SK-N-MC (cell line): ENCODE measurements around the gene AKT3.

Experiments
- EZH2 ChIP-seq: fragments of 200-600 bp; sonication (generic); IDR thresholded peaks from one replicate; pipeline ENCODE4 v1.6.1; 2017; ENCODE audit warnings: antibody characterized with exemption
- FOXP2 ChIP-seq: optimal IDR thresholded peaks from 2 replicates; pipeline ENCODE3; 2011; ENCODE audit warnings: mild to moderate bottlenecking, moderate library complexity; ENCODE audit not compliant: insufficient read depth; ENCODE audit errors: extremely low read length, control extremely low read depth
- POLR2AphosphoS5 ChIP-seq: IDR thresholded peaks from 2 replicates; pipeline ENCODE4 v1.6.1; 2012; ENCODE audit warnings: mild to moderate bottlenecking, low read depth, low read length, borderline replicate concordance

GRCh38 chr1:243740255-243740999 is 109.6 kb downstream of the AKT3 start:
- no peak for TF ChIP-seq EZH2
- TF ChIP-seq POLR2AphosphoS5: no peak
- TF ChIP-seq FOXP2: no peak
